ENCODE data around the gene SDF2. TPM values are rescaled to one million over a fixed set of nuclear protein-coding genes. Genes with fewer than 3 reads are reported as not detected.
"Not testable (repeated sequence)": the region's sequence is repeated elsewhere in the genome, so short reads cannot be mapped to it uniquely, and the experiment has no call there.

The SDF2 gene
- total RNA-seq, 4 donors from 2014 or later, result 38.2 to 44.4 (median 41.5) TPM

DNA sequence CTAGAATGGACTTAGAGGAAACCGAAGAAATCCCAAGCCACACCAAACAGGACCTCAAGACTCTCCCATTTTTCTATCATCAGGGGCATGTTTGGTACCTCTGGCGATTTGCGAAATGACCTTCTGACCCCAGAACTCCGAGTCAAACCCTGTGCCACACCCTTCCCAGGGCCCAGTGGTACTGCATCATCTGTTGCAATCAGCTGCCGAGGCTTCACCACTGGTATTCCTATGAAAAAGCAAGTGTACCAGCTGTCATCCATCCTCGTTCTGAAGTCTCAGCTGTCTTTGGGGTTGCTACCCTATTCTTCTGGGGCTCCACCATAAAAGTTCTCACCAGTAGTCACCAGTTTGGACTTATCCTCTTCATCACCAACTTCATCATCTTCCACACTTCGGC is 45.4 kb downstream of the SDF2 start:
- ATAC-seq (ENCODE audit: low FRiP score) (no peak), DNase-seq (ENCODE audit: low spot score) (no peak)
- no peak for TF ChIP-seq CTCF (IDR thresholded peaks at IDR 0.05)

GRCh38 chr17:28615260-28615940 is 46.3 kb downstream of the SDF2 start:
- ATAC-seq (ENCODE audit: low FRiP score) (no peak), DNase-seq (ENCODE audit: low spot score) (no peak)
- no peak for TF ChIP-seq CTCF (IDR thresholded peaks at IDR 0.05)

DNA sequence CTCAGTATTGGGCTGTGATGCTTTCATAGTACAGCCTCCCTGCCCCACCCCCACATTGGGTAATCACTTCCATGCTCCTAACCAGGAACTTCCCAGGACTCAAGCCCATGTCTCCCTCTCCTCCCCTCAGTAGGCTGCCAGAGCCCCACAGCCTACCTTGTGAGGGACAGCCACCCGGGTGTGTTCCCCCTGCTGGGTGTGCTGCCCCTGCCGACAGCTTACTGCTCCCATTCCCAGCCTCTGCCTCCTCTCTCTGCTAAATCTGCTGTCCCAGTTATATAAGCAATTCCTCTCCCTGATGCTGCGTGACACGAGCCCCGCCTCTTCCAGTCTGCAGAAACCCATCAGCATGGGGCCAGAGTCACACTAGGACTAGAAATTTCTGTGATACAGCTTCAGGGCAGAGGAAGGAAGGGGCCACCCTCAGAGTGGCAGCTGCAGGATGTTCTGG is 47.8 kb downstream of the SDF2 start, which contains the start of gene RSKR:
RSKR (minus strand) TSS at position 255 of the 451 bp plus-strand sequence; CDS start at position 231, 24 bp downstream.
- no peak for TF ChIP-seq CTCF (IDR thresholded peaks at IDR 0.05)
- no peak for DNase-seq (ENCODE audit: low spot score)
- ATAC-seq (ENCODE audit: low FRiP score), result no peak

DNA sequence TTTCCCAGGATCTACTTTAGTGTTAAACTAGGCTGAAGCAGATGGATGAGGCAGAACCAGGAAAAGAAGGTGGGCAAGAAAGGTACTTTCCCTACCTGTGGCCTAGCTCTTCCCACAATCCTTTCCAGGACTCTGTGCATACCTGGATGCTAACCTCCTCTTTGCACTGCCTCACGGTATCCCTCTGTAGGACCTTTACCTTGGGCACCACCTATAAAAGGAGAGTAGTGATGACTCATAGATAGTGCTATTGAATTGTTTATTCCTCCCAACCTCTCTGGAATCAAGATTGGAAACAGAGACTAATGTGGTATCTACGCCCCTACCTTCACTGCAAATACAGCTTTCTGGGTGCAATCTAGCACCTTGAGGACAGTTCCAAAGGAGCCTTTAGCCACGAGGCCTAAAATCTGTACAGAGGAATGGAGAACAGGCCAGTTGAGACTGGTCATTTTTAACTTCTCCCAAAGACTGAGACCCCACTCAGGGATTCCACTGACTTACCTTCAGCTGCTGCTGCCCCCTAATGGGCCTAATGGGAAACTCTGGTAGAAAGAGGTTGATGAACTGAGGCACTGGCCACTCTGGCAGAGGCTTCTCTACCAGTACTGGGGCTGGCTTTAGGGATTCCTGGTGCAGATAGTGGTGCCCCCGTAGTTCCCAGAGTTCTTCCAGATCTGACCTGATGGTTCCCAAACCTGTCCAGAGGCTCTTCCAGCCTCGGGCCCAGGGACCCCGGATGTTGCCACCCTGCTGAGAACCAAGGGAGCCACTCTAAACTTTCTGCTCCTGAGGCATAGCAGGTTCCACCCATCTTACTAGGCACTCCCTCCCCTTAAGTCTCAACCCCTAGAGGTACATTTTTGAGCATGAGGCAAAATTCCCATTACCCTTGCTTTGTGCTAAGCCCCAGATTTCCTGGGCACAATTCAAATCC is 48.5 kb downstream of the SDF2 start:
- no peak for TF ChIP-seq CTCF (IDR thresholded peaks at IDR 0.05)
- no peak for ATAC-seq (ENCODE audit: low FRiP score)
- no peak for DNase-seq (ENCODE audit: low spot score)

GRCh38 chr17:28612531-28612930 is 49.2 kb downstream of the SDF2 start:
- ATAC-seq (ENCODE audit: low FRiP score) (no peak), DNase-seq (ENCODE audit: low spot score) (no peak)
- TF ChIP-seq CTCF (IDR thresholded peaks at IDR 0.05), result no peak

GRCh38 chr17:28610376-28610775 is 51.3 kb downstream of the SDF2 start:
- no peak for ATAC-seq (ENCODE audit: low FRiP score)
- no peak for TF ChIP-seq CTCF (IDR thresholded peaks at IDR 0.05)
- DNase-seq (ENCODE audit: low spot score), result no peak

- ATAC-seq (ENCODE audit: low FRiP score), result not testable (repeated sequence)
These were observed 57.7 kb downstream of the SDF2 start for GRCh38 chr17:28604031-28604430.

More at GRCh38 chr17:28604031-28604430, 57.7 kb downstream of the SDF2 start:
- not testable (repeated sequence) for DNase-seq (ENCODE audit: low spot score)

All from omental fat pad (tissue), 4 donors.